Natural killer cell (primary cell): Measurements from ENCODE around the gene PHF2. TPM values are rescaled to one million over a fixed set of nuclear protein-coding genes. Genes with fewer than 3 reads are reported as not detected.

Source experiments
- ATAC-seq, 3 donors: fragments of 150-1000 bp in 2 of 3; fragments of 200-7000 bp in 1 of 3; cut with Tn5 transposase; 1 replicate in 1 of 3; 2 replicates in 2 of 3; pipeline ENCODE4 v1.10.0; 2021; ENCODE audit warnings: mild to moderate bottlenecking in 2 of 3, moderate library complexity in 2 of 3
- DNase-seq, 2 donors: peaks; one replicate each; pipeline versions ENCODE4 v3.0.0 to v3.0.0-alpha.2; 2013 to 2021; ENCODE audit warnings: mixed read lengths in 1 of 2
- H3K27ac ChIP-seq: one replicate; pipeline ENCODE4 v1.5.1; 2013; ENCODE audit warnings: mild to moderate bottlenecking, low read length
- H3K27me3 ChIP-seq: one replicate; pipeline ENCODE4 v1.6.1; 2013; ENCODE audit warnings: low read length; ENCODE audit not compliant: control insufficient read depth, insufficient read depth
- H3K36me3 ChIP-seq: one replicate; pipeline ENCODE4 v1.6.1; 2013; ENCODE audit warnings: low read length; ENCODE audit not compliant: control insufficient read depth, insufficient read depth
- H3K4me1 ChIP-seq: one replicate; pipeline ENCODE4 v1.6.1; 2013; ENCODE audit warnings: low read length; ENCODE audit not compliant: control insufficient read depth, insufficient read depth
- H3K4me3 ChIP-seq: one replicate; pipeline ENCODE4 v1.5.1; 2013; ENCODE audit warnings: low read length
- H3K9me3 ChIP-seq: one replicate; pipeline ENCODE4 v1.6.1; 2013; ENCODE audit warnings: low read length; ENCODE audit not compliant: control insufficient read depth, insufficient read depth
- H3K27ac Mint-ChIP-seq, 2 donors: one replicate each; pipeline ENCODE4 v1.8.0; 2022; ENCODE audit warnings: mild to moderate bottlenecking in 2 of 2, mixed read lengths in 2 of 2, moderate library complexity in 1 of 2
- H3K27me3 Mint-ChIP-seq, 2 donors: one replicate each; pipeline ENCODE4 v1.8.0; 2022; ENCODE audit warnings: low read depth in 2 of 2, mixed read lengths in 2 of 2
- H3K36me3 Mint-ChIP-seq: one replicate; pipeline ENCODE4 v1.8.0; 2022; ENCODE audit warnings: mixed read lengths
- H3K4me1 Mint-ChIP-seq, 2 donors: one replicate each; pipeline ENCODE4 v1.8.0; 2022; ENCODE audit warnings: mixed read lengths in 2 of 2
- H3K4me3 Mint-ChIP-seq: one replicate; pipeline ENCODE4 v1.8.0; 2022; ENCODE audit warnings: mild to moderate bottlenecking, moderate library complexity, mixed read lengths
- H3K9me3 Mint-ChIP-seq, 2 donors: one replicate each; pipeline ENCODE4 v1.8.0; 2022; ENCODE audit warnings: mixed read lengths in 2 of 2
- CTCF ChIP-seq: fragments of 200-600 bp; IDR thresholded peaks from one replicate; pipeline ENCODE4 v1.8.0; 2022; ENCODE audit warnings: antibody characterized with exemption
- WGBS: methylation state at CpG from one replicate; pipeline ENCODE4 v1.1.7; 2013; ENCODE audit warnings: missing lambda C conversion rate; ENCODE audit not compliant: insufficient coverage; 5-methylcytosine and 5-hydroxymethylcytosine counted together
- intact Hi-C: fragments of 100-400 bp; cut with micrococcal nuclease; formaldehyde crosslinking; loops from one replicate; pipeline ENCODE4 v1.14.2; 2022
- total RNA-seq, 4 donors: library from RNA; stranded (reverse); fragments of 120-200 nt in 1 of 4; gene quantifications; one replicate each; pipeline versions ENCODE4 v1.2.3 to v1.2.4, GENCODE V29; 2013 to 2022

Gene PHF2
- total RNA-seq, 3 donors from 2014 or later (not counting 1 experiment from before 2014, with no cell fraction given): 24.8 to 28.1 (median 26.4) TPM

DNA sequence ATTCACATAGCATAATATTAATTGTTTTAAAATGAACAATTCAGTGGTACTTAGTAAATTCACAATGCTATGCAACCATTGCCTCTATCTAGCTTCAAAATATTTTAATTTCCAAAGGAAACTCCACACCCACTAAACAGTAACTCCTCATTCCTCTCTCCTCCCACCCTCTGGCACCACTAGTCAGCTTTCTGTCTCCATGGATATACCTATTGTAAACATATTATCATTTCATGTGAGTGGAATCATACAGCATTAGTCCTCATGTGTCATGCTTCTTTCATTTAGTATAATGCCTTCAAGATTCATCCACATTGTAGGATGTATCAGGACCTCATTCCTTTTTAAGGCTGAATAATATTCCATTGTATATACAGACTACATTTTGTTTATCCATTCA, 48.6 kb downstream of the PHF2 start:
- peaks cover under 1% of the 10 kb centered on the region for H3K36me3 ChIP-seq
- peak overlapping the region; percentile 62 for H3K27ac ChIP-seq
- intact Hi-C loops: no loop called here
- Mint-ChIP-seq H3K36me3 (no peaks in the 10 kb centered on the region), H3K9me3 (peaks cover 0 to 3% of the 10 kb centered on the region in 2 donors), H3K27me3 (no peaks in the 10 kb centered on the region), H3K4me1 (peaks cover 0 to 21% of the 10 kb centered on the region in 2 donors), H3K27ac (no peak overlapping the region), H3K4me3 (no peak overlapping the region)
- peaks cover 18% of the 10 kb centered on the region for H3K9me3 ChIP-seq
- H3K4me1 ChIP-seq: peaks cover 7% of the 10 kb centered on the region
- DNase-seq (no peak), ATAC-seq (peak in 2 of 3 donors; percentile 19 to 33)
- H3K27me3 ChIP-seq: no peaks in the 10 kb centered on the region
- TF ChIP-seq CTCF: no peak
- H3K4me3 ChIP-seq: no peak overlapping the region

DNA sequence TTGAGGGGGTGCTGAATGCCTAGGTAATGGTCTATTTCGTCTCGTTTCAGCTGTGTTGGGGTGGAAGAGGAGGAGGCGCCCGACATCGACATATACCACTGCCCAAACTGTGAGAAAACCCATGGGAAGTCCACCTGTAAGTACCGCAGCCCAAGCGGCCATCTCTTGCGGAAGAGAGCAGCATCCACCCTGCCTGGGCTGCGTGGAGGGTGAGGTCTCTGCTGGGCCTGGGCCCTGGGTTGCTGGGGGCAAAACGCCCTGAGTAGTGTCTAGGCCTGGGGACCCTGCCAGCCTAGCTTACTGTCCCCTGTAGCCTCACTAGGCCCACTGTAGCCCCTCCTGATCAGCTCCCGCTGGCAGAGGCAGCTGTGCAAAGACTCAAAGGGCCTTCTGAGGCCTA, 53.5 kb downstream of the PHF2 start:
- no peaks in the 10 kb centered on the region for H3K4me1 ChIP-seq
- intact Hi-C loops: no loop called here
- no peak for TF ChIP-seq CTCF
- H3K9me3 ChIP-seq: peaks cover 9% of the 10 kb centered on the region
- H3K27me3 ChIP-seq: no peaks in the 10 kb centered on the region
- ATAC-seq (no peak), DNase-seq (no peak)
- H3K27me3 Mint-ChIP-seq: no peaks in the 10 kb centered on the region
- H3K36me3 ChIP-seq: peaks cover 16% of the 10 kb centered on the region
- 97% methylated on average over 11 of the region's 11 CpGs for WGBS
- no peak overlapping the region for H3K27ac Mint-ChIP-seq
- no peaks in the 10 kb centered on the region for H3K36me3 Mint-ChIP-seq
- peaks cover 0 to 3% of the 10 kb centered on the region in 2 donors for H3K9me3 Mint-ChIP-seq
- no peak overlapping the region for H3K4me3 Mint-ChIP-seq
- H3K4me3 ChIP-seq: no peak overlapping the region
- no peak overlapping the region for H3K27ac ChIP-seq
- H3K4me1 Mint-ChIP-seq: peaks cover 0 to 9% of the 10 kb centered on the region in 2 donors

DNA sequence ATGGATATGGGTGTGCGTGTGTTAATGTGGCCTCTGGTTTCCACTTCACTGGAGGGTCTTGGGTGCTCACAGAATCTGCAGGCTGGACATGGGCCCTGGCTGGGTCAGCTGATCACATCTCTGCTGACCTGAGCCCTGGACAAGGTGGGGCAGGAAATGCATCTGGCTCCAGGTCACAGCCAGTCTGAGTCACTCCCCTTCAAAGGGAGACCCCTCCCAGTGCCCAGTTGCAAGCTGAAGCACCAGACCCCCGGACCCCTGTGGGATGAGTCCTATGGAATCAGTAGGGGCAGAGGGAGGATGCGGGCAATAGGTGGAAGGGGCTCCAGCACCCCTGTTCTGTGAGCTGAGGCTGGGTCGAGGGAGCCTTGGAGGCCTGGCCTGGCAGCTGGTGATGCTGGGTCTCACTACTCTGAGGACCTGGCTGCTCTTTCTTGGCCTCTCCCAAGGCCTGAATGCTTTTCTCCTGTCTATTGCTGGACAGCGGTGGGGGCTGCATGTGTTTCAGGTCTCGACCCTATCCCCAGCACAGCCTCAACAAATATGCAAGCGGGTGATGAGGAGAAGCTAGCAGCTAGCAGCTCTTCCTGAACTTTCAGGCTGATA, 54.5 kb downstream of the PHF2 start:
- peaks cover 0 to 16% of the 10 kb centered on the region in 2 donors for H3K4me1 Mint-ChIP-seq
- H3K27me3 Mint-ChIP-seq: no peaks in the 10 kb centered on the region
- no peak overlapping the region for H3K4me3 Mint-ChIP-seq
- H3K4me1 ChIP-seq: no peaks in the 10 kb centered on the region
- 97% methylated on average over 7 of the region's 7 CpGs for WGBS
- no peak overlapping the region for H3K4me3 ChIP-seq
- H3K9me3 Mint-ChIP-seq: peaks cover 0 to 3% of the 10 kb centered on the region in 2 donors
- H3K27ac Mint-ChIP-seq: no peak overlapping the region
- intact Hi-C loops: no loop called here
- ATAC-seq: no peak
- TF ChIP-seq CTCF: no peak
- peaks cover 9% of the 10 kb centered on the region for H3K9me3 ChIP-seq
- H3K36me3 Mint-ChIP-seq: no peaks in the 10 kb centered on the region
- no peaks in the 10 kb centered on the region for H3K27me3 ChIP-seq
- no peak overlapping the region for H3K27ac ChIP-seq
- DNase-seq: no peak
- H3K36me3 ChIP-seq: peaks cover 16% of the 10 kb centered on the region
